PC-3 (cell line): ENCODE data around the gene HID1.
A peak's percentile ranks its signal among the peaks of the same experiment; 100 is the strongest.

ENCODE experiments used
- CTCF ChIP-seq: fragments of 300-600 bp; sonication (generic); conservative IDR thresholded peaks from 2 replicates; pipeline ENCODE4 v1.5.1; 2017; ENCODE audit warnings: antibody characterized with exemption, low read depth, mild to moderate bottlenecking, low read length
- EZH2 ChIP-seq: fragments of 300-600 bp; sonication (generic); IDR thresholded peaks from one replicate; pipeline ENCODE4 v1.6.1; 2017; ENCODE audit warnings: antibody characterized with exemption, mild to moderate bottlenecking, low read length; ENCODE audit not compliant: unreplicated experiment
- EZH2phosphoT487 ChIP-seq: fragments of 300-600 bp; sonication (generic); IDR thresholded peaks from 2 replicates; pipeline ENCODE4 v1.6.1; 2018; ENCODE audit warnings: mild to moderate bottlenecking, antibody characterized with exemption, low read length, borderline replicate concordance

GRCh38 chr17:74923538-74924249 is 48.9 kb downstream of the HID1 start:
- TF ChIP-seq CTCF = peak; percentile 88
- no peak for TF ChIP-seq EZH2phosphoT487
- no peak for TF ChIP-seq EZH2
